CD4-positive, CD25-positive, alpha-beta regulatory T cell (primary cell): ENCODE measurements around the gene WSCD1. TPM values are rescaled to one million over a fixed set of nuclear protein-coding genes. Genes with fewer than 3 reads are reported as not detected.

Experiments used
- ATAC-seq, 2 donors: fragments of 150-1000 bp; cut with Tn5 transposase; one replicate each; pipeline ENCODE4 v1.10.0; 2021; ENCODE audit warnings: low read depth in 2 of 2, moderate number of reproducible peaks in 2 of 2, moderate library complexity in 1 of 2
- DNase-seq, 3 donors: peaks; one replicate each; pipeline versions ENCODE4 v3.0.0 to v3.0.0-alpha.2; 2012 to 2022; ENCODE audit warnings: mixed read lengths in 1 of 3
- H3K27ac ChIP-seq: one replicate; pipeline ENCODE4 v1.7.0; 2013; ENCODE audit warnings: mild to moderate bottlenecking, low read length; ENCODE audit not compliant: insufficient read depth, poor library complexity, severe bottlenecking
- H3K27me3 ChIP-seq: one replicate; pipeline ENCODE4 v1.7.0; 2013; ENCODE audit warnings: low read length; ENCODE audit not compliant: control insufficient read depth, insufficient read depth
- H3K36me3 ChIP-seq: one replicate; pipeline ENCODE4 v1.7.0; 2013; ENCODE audit warnings: mild to moderate bottlenecking, low read length, moderate library complexity; ENCODE audit not compliant: control insufficient read depth, insufficient read depth
- H3K4me1 ChIP-seq: 2 replicates; pipeline ENCODE4 v1.7.0; 2013; ENCODE audit warnings: mild to moderate bottlenecking, low read length; ENCODE audit not compliant: insufficient read depth, control insufficient read depth, poor library complexity, severe bottlenecking
- H3K4me3 ChIP-seq: one replicate; pipeline ENCODE4 v1.7.0; 2013; ENCODE audit warnings: low read depth, mild to moderate bottlenecking, low read length, moderate library complexity
- H3K9me3 ChIP-seq, 2 experiments: 1 replicate in 1 of 2; 2 replicates in 1 of 2; pipeline ENCODE4 v1.7.0; 2013; ENCODE audit warnings: low read length in 2 of 2, mild to moderate bottlenecking in 1 of 2, moderate library complexity in 1 of 2; ENCODE audit not compliant: control insufficient read depth in 2 of 2
- H3K27ac Mint-ChIP-seq, 3 donors: one replicate each; pipeline ENCODE4 v1.8.0; 2020 to 2022; ENCODE audit warnings: mild to moderate bottlenecking in 3 of 3, mixed read lengths in 3 of 3, moderate library complexity in 2 of 3
- H3K27me3 Mint-ChIP-seq: one replicate; pipeline ENCODE4 v1.8.0; 2022; ENCODE audit warnings: mild to moderate bottlenecking, mixed read lengths
- H3K36me3 Mint-ChIP-seq: one replicate; pipeline ENCODE4 v1.8.0; 2020; ENCODE audit warnings: mixed read lengths
- H3K4me1 Mint-ChIP-seq, 4 donors: one replicate each; pipeline ENCODE4 v1.8.0; 2020 to 2022; ENCODE audit warnings: mixed read lengths in 4 of 4, mild to moderate bottlenecking in 1 of 4
- H3K4me3 Mint-ChIP-seq, 4 donors: one replicate each; pipeline ENCODE4 v1.8.0; 2020 to 2022; ENCODE audit warnings: mild to moderate bottlenecking in 4 of 4, mixed read lengths in 4 of 4, moderate library complexity in 3 of 4
- H3K9me3 Mint-ChIP-seq, 7 donors: one replicate each; pipeline ENCODE4 v1.8.0; 2020 to 2022; ENCODE audit warnings: mixed read lengths in 7 of 7, mild to moderate bottlenecking in 3 of 7, moderate library complexity in 2 of 7
- polyA plus RNA-seq, 4 donors: library from polyadenylated mRNA; unstranded; fragments of 300-500 nt; fragmentation: Illumina TruSeq; gene quantifications; one replicate each; pipeline ENCODE4 v1.2.3, GENCODE V29; 2021
- total RNA-seq: library from RNA; stranded (reverse); gene quantifications from one replicate; pipeline ENCODE4 v1.2.3, GENCODE V29; 2022

Gene WSCD1
- total and polyA plus RNA-seq, 5 donors from 2014 or later, result not detected

- no peak overlapping the region for H3K27ac ChIP-seq
- H3K27me3 ChIP-seq, result no peaks in the 10 kb centered on the region
- no peaks in the 10 kb centered on the region for H3K9me3 ChIP-seq
- Mint-ChIP-seq H3K4me3 (no peak overlapping the region), H3K36me3 (no peaks in the 10 kb centered on the region), H3K27ac (no peak overlapping the region), H3K27me3 (no peaks in the 10 kb centered on the region), H3K9me3 (no peaks in the 10 kb centered on the region), H3K4me1 (no peaks in the 10 kb centered on the region)
- ATAC-seq (no peak), DNase-seq (no peak)
- H3K36me3 ChIP-seq, result no peaks in the 10 kb centered on the region
- no peaks in the 10 kb centered on the region for H3K4me1 ChIP-seq
- no peak overlapping the region for H3K4me3 ChIP-seq
Measured at GRCh38 chr17:6090253-6090652, 20.1 kb downstream of the WSCD1 start.

GRCh38 chr17:6092182-6092902 lies 22.2 kb downstream of the WSCD1 start:
- Histone ChIP-seq H3K4me3 (no peak overlapping the region), H3K27ac (no peak overlapping the region), H3K4me1 (no peaks in the 10 kb centered on the region), H3K36me3 (no peaks in the 10 kb centered on the region), H3K9me3 (no peaks in the 10 kb centered on the region), H3K27me3 (no peaks in the 10 kb centered on the region)
- DNase-seq (no peak), ATAC-seq (no peak)
- Mint-ChIP-seq H3K4me3 (no peak overlapping the region), H3K27ac (no peak overlapping the region), H3K9me3 (no peaks in the 10 kb centered on the region), H3K36me3 (no peaks in the 10 kb centered on the region), H3K27me3 (no peaks in the 10 kb centered on the region), H3K4me1 (no peaks in the 10 kb centered on the region)

GRCh38 chr17:6092903-6093468 lies 22.8 kb downstream of the WSCD1 start:
- Mint-ChIP-seq H3K4me3 (no peak overlapping the region), H3K36me3 (no peaks in the 10 kb centered on the region), H3K27me3 (no peaks in the 10 kb centered on the region), H3K27ac (no peak overlapping the region), H3K9me3 (no peaks in the 10 kb centered on the region), H3K4me1 (no peaks in the 10 kb centered on the region)
- Histone ChIP-seq H3K4me3 (no peak overlapping the region), H3K9me3 (no peaks in the 10 kb centered on the region), H3K27ac (no peak overlapping the region), H3K4me1 (no peaks in the 10 kb centered on the region), H3K27me3 (no peaks in the 10 kb centered on the region), H3K36me3 (no peaks in the 10 kb centered on the region)
- ATAC-seq (no peak), DNase-seq (no peak)

- Histone ChIP-seq H3K4me1 (no peaks in the 10 kb centered on the region), H3K36me3 (no peaks in the 10 kb centered on the region), H3K27ac (no peak overlapping the region), H3K27me3 (no peaks in the 10 kb centered on the region), H3K9me3 (no peaks in the 10 kb centered on the region), H3K4me3 (no peak overlapping the region)
- H3K27me3 Mint-ChIP-seq, result peaks cover 4% of the 10 kb centered on the region
- H3K27ac Mint-ChIP-seq, result no peak overlapping the region
- no peaks in the 10 kb centered on the region for H3K4me1 Mint-ChIP-seq
- no peaks in the 10 kb centered on the region for H3K36me3 Mint-ChIP-seq
- no peak for ATAC-seq
- H3K9me3 Mint-ChIP-seq, result no peaks in the 10 kb centered on the region
- H3K4me3 Mint-ChIP-seq, result no peak overlapping the region
- no peak for DNase-seq
Measured at GRCh38 chr17:6094453-6094852, 24.3 kb downstream of the WSCD1 start.

GRCh38 chr17:6094926-6095325 lies 24.7 kb downstream of the WSCD1 start:
- no peaks in the 10 kb centered on the region for H3K36me3 Mint-ChIP-seq
- peaks cover 0 to 1% (median 0%) of the 10 kb centered on the region in 7 donors for H3K9me3 Mint-ChIP-seq
- no peaks in the 10 kb centered on the region for H3K4me1 Mint-ChIP-seq
- Histone ChIP-seq H3K4me3 (no peak overlapping the region), H3K27me3 (no peaks in the 10 kb centered on the region), H3K27ac (no peak overlapping the region), H3K9me3 (no peaks in the 10 kb centered on the region), H3K4me1 (no peaks in the 10 kb centered on the region), H3K36me3 (no peaks in the 10 kb centered on the region)
- H3K27me3 Mint-ChIP-seq, result peaks cover 4% of the 10 kb centered on the region
- DNase-seq (no peak), ATAC-seq (no peak)
- no peak overlapping the region for H3K27ac Mint-ChIP-seq
- no peak overlapping the region for H3K4me3 Mint-ChIP-seq

- ATAC-seq (no peak), DNase-seq (no peak)
- Mint-ChIP-seq H3K27me3 (peaks cover 4% of the 10 kb centered on the region), H3K36me3 (no peaks in the 10 kb centered on the region), H3K27ac (no peak overlapping the region), H3K9me3 (peaks cover 0 to 2% (median 0%) of the 10 kb centered on the region in 7 donors), H3K4me3 (no peak overlapping the region), H3K4me1 (no peaks in the 10 kb centered on the region)
- no peaks in the 10 kb centered on the region for H3K4me1 ChIP-seq
- H3K4me3 ChIP-seq, result no peak overlapping the region
- no peaks in the 10 kb centered on the region for H3K36me3 ChIP-seq
- H3K27me3 ChIP-seq, result no peaks in the 10 kb centered on the region
- H3K27ac ChIP-seq, result no peak overlapping the region
- no peaks in the 10 kb centered on the region for H3K9me3 ChIP-seq
Measured at GRCh38 chr17:6095501-6095900, 25.3 kb downstream of the WSCD1 start.

GRCh38 chr17:6096201-6097004 lies 26.2 kb downstream of the WSCD1 start:
- no peak for DNase-seq
- H3K27me3 ChIP-seq, result no peaks in the 10 kb centered on the region
- H3K27me3 Mint-ChIP-seq, result peaks cover 4% of the 10 kb centered on the region
- no peaks in the 10 kb centered on the region for H3K36me3 Mint-ChIP-seq
- peaks cover 0 to 3% (median 0%) of the 10 kb centered on the region in 7 donors for H3K9me3 Mint-ChIP-seq
- no peaks in the 10 kb centered on the region for H3K9me3 ChIP-seq
- no peak overlapping the region for H3K4me3 ChIP-seq
- H3K4me3 Mint-ChIP-seq, result no peak overlapping the region
- no peak for ATAC-seq
- no peak overlapping the region for H3K27ac Mint-ChIP-seq
- no peak overlapping the region for H3K27ac ChIP-seq
- no peaks in the 10 kb centered on the region for H3K4me1 ChIP-seq
- H3K36me3 ChIP-seq, result no peaks in the 10 kb centered on the region
- no peaks in the 10 kb centered on the region for H3K4me1 Mint-ChIP-seq
